ENCODE measurements around the gene UGT1A9. TPM values are rescaled to one million over a fixed set of nuclear protein-coding genes. Genes with fewer than 3 reads are reported as not detected.
A peak's percentile ranks its signal among the peaks of the same experiment; 100 is the strongest.
"Not testable (repeated sequence)": the region's sequence is repeated elsewhere in the genome, so short reads cannot be mapped to it uniquely, and the experiment has no call there.

UGT1A9 gene
- total and polyA plus RNA-seq, 2 donors (not counting 1 experiment from before 2014, with no cell fraction given) = not detected

DNA sequence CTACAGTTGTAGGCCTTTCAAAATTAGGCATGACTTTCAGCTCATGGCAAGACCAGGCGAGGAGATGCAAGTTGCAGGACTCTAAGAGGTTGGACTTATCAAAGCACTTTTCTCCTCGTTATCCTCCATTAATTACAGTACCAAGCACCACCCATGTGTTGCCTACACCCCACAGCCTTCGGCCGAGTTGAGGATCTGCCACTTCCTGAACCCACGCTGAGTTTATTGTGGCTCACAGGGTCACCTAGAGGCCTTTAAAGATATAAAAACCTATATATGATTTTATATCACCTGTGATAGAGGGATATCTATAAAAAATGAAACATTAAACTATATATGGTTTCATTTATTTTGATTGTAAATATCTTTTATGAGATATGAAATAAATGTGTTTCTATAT is 32.9 kb upstream of the UGT1A9 start:
- no peaks in the 10 kb centered on the region for H3K4me1 ChIP-seq (ENCODE audit: control insufficient read depth, extremely low read depth, insufficient read depth, low read length)
- TF ChIP-seq, protein P1, sequence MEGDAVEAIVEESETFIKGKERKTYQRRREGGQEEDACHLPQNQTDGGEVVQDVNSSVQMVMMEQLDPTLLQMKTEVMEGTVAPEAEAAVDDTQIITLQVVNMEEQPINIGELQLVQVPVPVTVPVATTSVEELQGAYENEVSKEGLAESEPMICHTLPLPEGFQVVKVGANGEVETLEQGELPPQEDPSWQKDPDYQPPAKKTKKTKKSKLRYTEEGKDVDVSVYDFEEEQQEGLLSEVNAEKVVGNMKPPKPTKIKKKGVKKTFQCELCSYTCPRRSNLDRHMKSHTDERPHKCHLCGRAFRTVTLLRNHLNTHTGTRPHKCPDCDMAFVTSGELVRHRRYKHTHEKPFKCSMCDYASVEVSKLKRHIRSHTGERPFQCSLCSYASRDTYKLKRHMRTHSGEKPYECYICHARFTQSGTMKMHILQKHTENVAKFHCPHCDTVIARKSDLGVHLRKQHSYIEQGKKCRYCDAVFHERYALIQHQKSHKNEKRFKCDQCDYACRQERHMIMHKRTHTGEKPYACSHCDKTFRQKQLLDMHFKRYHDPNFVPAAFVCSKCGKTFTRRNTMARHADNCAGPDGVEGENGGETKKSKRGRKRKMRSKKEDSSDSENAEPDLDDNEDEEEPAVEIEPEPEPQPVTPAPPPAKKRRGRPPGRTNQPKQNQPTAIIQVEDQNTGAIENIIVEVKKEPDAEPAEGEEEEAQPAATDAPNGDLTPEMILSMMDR (conservative IDR thresholded peaks at IDR 0.05 in 1 of 2, IDR thresholded peaks at IDR 0.05 in 1 of 2; ENCODE audit: low read depth in 1 of 2, low read length in 2 of 2) = no peak
- TF ChIP-seq EZH2 (IDR thresholded peaks at IDR 0.05; ENCODE audit: low read length, missing control alignments) = no peak
- H3K4me2 ChIP-seq (ENCODE audit: extremely low read depth, insufficient read depth, low read length) = no peak overlapping the region
- no peak overlapping the region for H3K4me3 ChIP-seq (replicated peaks in 1 of 4; ENCODE audit: control extremely low read depth in 1 of 4, insufficient read depth in 1 of 4, low read depth in 3 of 4, low read length in 4 of 4)
- H2AFZ ChIP-seq (ENCODE audit: low read length) = no peak overlapping the region
- no peaks in the 10 kb centered on the region for H3K36me3 ChIP-seq (ENCODE audit: control insufficient read depth, insufficient read depth, low read length)
- H4K20me1 ChIP-seq (ENCODE audit: control insufficient read depth, extremely low read depth, insufficient read depth, low read length) = no peaks in the 10 kb centered on the region
- H3K27ac ChIP-seq (ENCODE audit: insufficient read depth, low read length) = no peak overlapping the region
- H3K9ac ChIP-seq (ENCODE audit: insufficient read depth, low read length) = no peak overlapping the region
- H3K9me3 ChIP-seq (ENCODE audit: control insufficient read depth, insufficient read depth, low read depth, low read length) = no peaks in the 10 kb centered on the region
- no peaks in the 10 kb centered on the region for H3K27me3 ChIP-seq (ENCODE audit: control insufficient read depth, insufficient read depth, low read length)
- no peak for DNase-seq (ENCODE audit: low read depth in 2 of 2)
- H3K79me2 ChIP-seq (ENCODE audit: control insufficient read depth, insufficient read depth, low read length) = no peaks in the 10 kb centered on the region

DNA sequence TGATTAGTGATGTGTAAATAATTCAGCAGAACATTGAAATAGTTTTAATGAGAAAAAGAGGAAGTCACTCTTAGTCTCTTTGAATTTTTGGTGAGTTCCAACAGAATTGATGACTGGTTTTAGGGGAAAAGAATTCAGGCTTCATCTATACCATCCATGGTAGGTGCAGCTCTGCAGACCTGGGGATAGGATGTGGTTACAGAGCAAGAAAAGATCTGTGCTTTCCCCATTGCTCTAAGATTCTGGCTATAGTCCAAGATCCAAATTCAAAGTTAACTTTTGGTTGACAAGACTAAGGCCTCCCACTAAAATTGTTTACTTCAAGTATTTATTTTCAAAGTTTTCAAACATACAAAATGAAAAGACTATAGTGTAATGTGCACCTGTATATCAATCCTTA is 31.8 kb upstream of the UGT1A9 start:
- H3K9me3 ChIP-seq (ENCODE audit: control insufficient read depth, insufficient read depth, low read depth, low read length) = no peaks in the 10 kb centered on the region
- no peaks in the 10 kb centered on the region for H3K4me1 ChIP-seq (ENCODE audit: control insufficient read depth, extremely low read depth, insufficient read depth, low read length)
- TF ChIP-seq, protein P1 (conservative IDR thresholded peaks at IDR 0.05 in 1 of 2, IDR thresholded peaks at IDR 0.05 in 1 of 2; ENCODE audit: low read depth in 1 of 2, low read length in 2 of 2) = no peak
- no peak for TF ChIP-seq EZH2 (IDR thresholded peaks at IDR 0.05; ENCODE audit: low read length, missing control alignments)

DNA sequence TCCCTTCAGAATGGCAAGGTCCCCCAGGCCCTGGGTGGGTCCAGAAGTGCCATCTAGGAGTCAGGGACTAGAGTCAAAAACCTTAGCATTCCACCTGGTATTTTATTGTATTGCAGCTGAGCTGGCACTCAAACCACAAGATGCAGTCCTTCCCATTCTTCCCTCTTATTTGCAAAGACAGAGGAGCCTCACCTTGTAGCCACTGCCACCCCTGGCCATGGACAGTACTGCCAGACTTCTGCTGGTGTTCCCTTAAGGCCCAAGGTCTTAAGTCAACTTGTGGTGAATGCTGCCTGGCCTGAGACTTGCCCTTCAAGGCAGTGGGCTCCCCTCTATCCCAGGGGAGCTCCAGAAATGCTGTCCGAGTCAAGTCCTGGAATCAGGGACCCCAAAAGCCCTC is 28.6 kb upstream of the UGT1A9 start:
- no peak overlapping the region for H3K4me3 ChIP-seq (replicated peaks in 1 of 4; ENCODE audit: control extremely low read depth in 1 of 4, insufficient read depth in 1 of 4, low read depth in 3 of 4, low read length in 4 of 4)
- no peaks in the 10 kb centered on the region for H3K9me3 ChIP-seq (ENCODE audit: control insufficient read depth, insufficient read depth, low read depth, low read length)
- no peaks in the 10 kb centered on the region for H3K36me3 ChIP-seq (ENCODE audit: control insufficient read depth, insufficient read depth, low read length)
- TF ChIP-seq EZH2 (IDR thresholded peaks at IDR 0.05; ENCODE audit: low read length, missing control alignments) = no peak
- TF ChIP-seq, protein P1 (conservative IDR thresholded peaks at IDR 0.05 in 1 of 2, IDR thresholded peaks at IDR 0.05 in 1 of 2; ENCODE audit: low read depth in 1 of 2, low read length in 2 of 2) = no peak
- no peaks in the 10 kb centered on the region for H3K4me1 ChIP-seq (ENCODE audit: control insufficient read depth, extremely low read depth, insufficient read depth, low read length)
- DNase-seq (ENCODE audit: low read depth in 2 of 2) = peak in 1 of 2 donors; percentile 4
- H3K4me2 ChIP-seq (ENCODE audit: extremely low read depth, insufficient read depth, low read length) = no peak overlapping the region
- H3K27ac ChIP-seq (ENCODE audit: insufficient read depth, low read length) = no peak overlapping the region
- H4K20me1 ChIP-seq (ENCODE audit: control insufficient read depth, extremely low read depth, insufficient read depth, low read length) = no peaks in the 10 kb centered on the region
- no peak overlapping the region for H3K9ac ChIP-seq (ENCODE audit: insufficient read depth, low read length)
- H3K27me3 ChIP-seq (ENCODE audit: control insufficient read depth, insufficient read depth, low read length) = no peaks in the 10 kb centered on the region
- H2AFZ ChIP-seq (ENCODE audit: low read length) = no peak overlapping the region
- no peaks in the 10 kb centered on the region for H3K79me2 ChIP-seq (ENCODE audit: control insufficient read depth, insufficient read depth, low read length)

More for the DNA sequence above, 31.8 kb upstream of the UGT1A9 start:
- Histone ChIP-seq H3K79me2 (ENCODE audit: control insufficient read depth, insufficient read depth, low read length) (no peaks in the 10 kb centered on the region), H4K20me1 (ENCODE audit: control insufficient read depth, extremely low read depth, insufficient read depth, low read length) (no peaks in the 10 kb centered on the region), H3K4me2 (ENCODE audit: extremely low read depth, insufficient read depth, low read length) (no peak overlapping the region), H3K4me3 (replicated peaks in 1 of 4; ENCODE audit: control extremely low read depth in 1 of 4, insufficient read depth in 1 of 4, low read depth in 3 of 4, low read length in 4 of 4) (no peak overlapping the region), H3K9ac (ENCODE audit: insufficient read depth, low read length) (no peak overlapping the region), H3K36me3 (ENCODE audit: control insufficient read depth, insufficient read depth, low read length) (no peaks in the 10 kb centered on the region), H3K27me3 (ENCODE audit: control insufficient read depth, insufficient read depth, low read length) (no peaks in the 10 kb centered on the region), H2AFZ (ENCODE audit: low read length) (no peak overlapping the region), H3K27ac (ENCODE audit: insufficient read depth, low read length) (no peak overlapping the region)
- no peak for DNase-seq (ENCODE audit: low read depth in 2 of 2)

DNA sequence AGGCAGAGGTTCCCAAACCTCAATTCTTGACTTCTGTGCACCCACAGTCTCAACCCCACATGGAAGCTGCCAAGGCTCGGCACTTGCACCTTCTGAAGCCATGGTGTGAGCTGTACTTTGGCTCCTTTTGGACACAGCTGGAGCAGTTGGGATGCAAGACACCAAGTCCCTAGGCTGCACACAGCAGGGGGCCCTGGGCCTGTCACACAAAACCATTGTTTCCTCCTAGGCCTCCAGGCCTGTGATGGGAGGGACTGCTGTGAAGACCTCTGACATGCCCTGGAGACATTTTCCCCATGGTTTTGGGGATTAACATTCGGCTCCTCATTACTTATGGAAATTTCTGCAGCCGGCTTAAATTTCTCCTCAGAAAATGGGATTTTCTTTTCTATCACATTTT is 25.7 kb upstream of the UGT1A9 start:
- not testable (repeated sequence) for H3K4me3 ChIP-seq (replicated peaks in 1 of 4; ENCODE audit: control extremely low read depth in 1 of 4, insufficient read depth in 1 of 4, low read depth in 3 of 4, low read length in 4 of 4); H2AFZ ChIP-seq (ENCODE audit: low read length); H3K36me3 ChIP-seq (ENCODE audit: control insufficient read depth, insufficient read depth, low read length); H3K9me3 ChIP-seq (ENCODE audit: control insufficient read depth, insufficient read depth, low read depth, low read length); H4K20me1 ChIP-seq (ENCODE audit: control insufficient read depth, extremely low read depth, insufficient read depth, low read length); H3K27me3 ChIP-seq (ENCODE audit: control insufficient read depth, insufficient read depth, low read length); H3K27ac ChIP-seq (ENCODE audit: insufficient read depth, low read length); H3K4me2 ChIP-seq (ENCODE audit: extremely low read depth, insufficient read depth, low read length); H3K9ac ChIP-seq (ENCODE audit: insufficient read depth, low read length); DNase-seq (ENCODE audit: low read depth in 2 of 2); H3K79me2 ChIP-seq (ENCODE audit: control insufficient read depth, insufficient read depth, low read length); H3K4me1 ChIP-seq (ENCODE audit: control insufficient read depth, extremely low read depth, insufficient read depth, low read length)

All from fibroblast of lung (primary cell).